Effector CD8-positive, alpha-beta T cell (primary cell): ENCODE data around the gene LRRC46.

Source experiments
- DNase-seq: peaks from one replicate; lab custom pipeline; 2025; lab: John Stamatoyannopoulos, UW

The LRRC46 gene

GRCh38 chr17:47808830-47809480 is 22.5 kb upstream of the LRRC46 start:
- DNase-seq = no peak

DNA sequence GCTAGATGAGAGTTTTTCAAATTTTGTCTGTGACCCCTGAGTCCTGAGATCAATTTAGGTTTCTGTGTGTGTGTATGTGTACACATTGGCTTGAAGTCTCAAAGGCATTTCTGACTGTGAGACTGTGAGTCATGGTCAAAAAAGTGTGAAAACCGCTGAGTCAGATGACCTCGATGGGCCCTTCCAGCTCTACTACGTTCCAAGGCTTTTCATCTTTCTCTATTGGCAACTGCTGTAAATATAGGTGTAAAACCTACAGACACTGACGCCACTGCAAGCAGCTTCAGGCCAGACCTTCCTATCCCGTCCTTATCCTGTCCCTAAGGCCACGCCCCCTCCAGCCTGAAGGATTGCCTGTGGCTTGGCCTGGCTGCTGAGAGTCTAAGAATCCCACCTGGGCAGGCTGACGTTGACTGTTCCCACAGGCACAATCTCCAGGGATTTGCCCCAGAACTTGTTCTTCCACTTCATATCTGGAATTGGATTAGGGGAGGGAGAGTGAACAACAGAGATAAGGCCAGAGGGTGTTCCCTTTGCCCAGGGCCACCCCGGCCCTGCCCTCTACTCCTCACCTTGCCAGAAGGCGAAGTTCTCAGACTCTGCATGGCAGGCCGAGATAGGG is 21.2 kb upstream of the LRRC46 start:
- DNase-seq = no peak

DNA sequence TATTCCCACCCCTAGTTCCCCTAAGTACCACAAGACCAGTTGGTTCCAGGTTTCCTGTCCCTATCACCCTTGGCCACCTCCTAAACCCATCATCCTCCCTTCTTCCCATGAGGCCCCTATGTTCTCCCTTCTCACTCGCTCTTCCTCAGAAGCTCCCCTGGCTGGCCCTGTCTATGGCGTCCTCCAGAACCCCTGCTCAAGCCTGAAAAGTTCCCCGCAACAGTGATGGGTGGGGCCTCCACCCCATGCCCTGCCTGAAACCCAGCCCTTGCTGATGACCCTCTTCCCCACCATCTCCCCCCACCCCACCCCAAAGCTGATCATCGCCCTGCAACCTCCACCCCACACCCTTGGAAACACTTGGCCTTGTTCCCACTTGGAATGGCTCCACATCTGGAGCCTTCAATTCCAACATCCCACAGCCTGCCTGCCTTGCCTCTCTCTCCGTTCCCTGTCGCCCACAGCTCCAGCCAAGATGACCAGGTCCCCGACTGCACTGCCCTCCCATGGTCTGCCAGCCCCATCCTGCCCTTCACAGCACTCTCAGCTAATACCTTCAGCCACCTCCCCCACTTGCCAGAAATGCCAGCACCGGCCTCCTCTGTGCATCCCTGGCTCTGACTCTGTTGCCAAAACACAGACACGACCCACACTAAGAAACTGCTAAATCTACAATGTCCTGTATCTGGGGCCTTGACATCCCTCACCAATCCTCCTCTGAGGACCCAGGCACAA is 20.4 kb upstream of the LRRC46 start:
- DNase-seq = no peak

- DNase-seq = no peak
Observed at GRCh38 chr17:47811709-47812108, 19.8 kb upstream of the LRRC46 start.

- no peak for DNase-seq
Observed at GRCh38 chr17:47812146-47812920, 19.1 kb upstream of the LRRC46 start.

GRCh38 chr17:47813077-47813476 is 18.4 kb upstream of the LRRC46 start:
- no peak for DNase-seq

- no peak for DNase-seq
Observed at GRCh38 chr17:47813512-47814031, 17.9 kb upstream of the LRRC46 start.

- no peak for DNase-seq
Observed at GRCh38 chr17:47815106-47815918, 16.2 kb upstream of the LRRC46 start.

GRCh38 chr17:47816111-47816735 is 15.2 kb upstream of the LRRC46 start:
- DNase-seq = no peak

DNA sequence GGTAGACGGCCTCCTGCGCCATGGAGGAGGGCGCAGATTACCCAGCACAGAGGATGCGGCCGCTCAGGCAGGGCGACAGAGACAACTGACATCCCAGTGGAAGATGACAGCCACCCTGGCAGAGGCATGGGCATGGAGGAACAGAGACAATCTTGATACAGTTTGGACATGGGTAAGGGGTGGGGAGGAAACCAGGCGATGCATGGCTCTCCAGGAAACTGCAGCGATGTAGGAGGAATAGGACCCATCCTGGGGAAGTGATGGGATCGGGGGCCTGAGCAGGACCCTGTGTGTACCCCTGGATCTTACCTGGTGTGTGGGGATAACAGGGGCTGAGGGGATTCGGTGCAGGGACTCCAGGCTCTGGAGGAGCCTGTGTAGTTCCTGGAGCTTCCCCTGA is 14.5 kb upstream of the LRRC46 start:
- no peak for DNase-seq

DNA sequence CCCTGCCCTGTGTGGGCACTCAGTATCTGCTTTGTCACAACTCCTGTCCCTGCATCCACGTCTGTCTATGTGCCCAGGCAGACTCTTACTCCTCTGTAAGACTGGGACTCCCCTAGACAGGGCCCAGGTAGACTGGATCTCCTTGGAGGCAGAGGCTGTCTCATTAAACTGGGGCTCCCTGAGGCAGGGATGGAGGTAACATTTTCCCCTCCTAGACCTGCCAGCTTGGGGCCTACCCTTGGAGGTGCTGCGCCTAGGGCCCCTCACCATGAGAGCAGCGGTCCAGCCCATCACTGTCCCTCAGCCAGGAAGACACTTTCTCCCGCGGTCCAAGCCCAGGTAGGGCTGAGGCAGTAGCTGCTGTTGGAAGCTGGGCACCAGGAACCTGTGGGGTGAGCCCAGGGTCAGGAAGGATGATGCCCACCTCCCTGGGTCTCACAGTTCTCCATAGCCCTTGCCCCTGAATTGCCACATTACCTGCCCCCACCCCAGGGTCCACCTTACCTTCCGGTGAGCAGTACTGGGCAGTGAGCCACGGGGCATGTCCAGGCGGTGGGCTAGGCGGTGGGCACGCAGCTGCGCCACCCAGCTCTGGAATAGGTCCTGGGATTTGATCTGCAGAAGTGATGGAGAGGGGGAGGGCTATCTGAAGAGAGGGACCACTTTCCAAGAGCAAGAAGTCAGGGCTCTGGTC is 13.3 kb upstream of the LRRC46 start:
- DNase-seq = no peak

- DNase-seq = no peak
Observed at GRCh38 chr17:47819475-47819874, 12.0 kb upstream of the LRRC46 start.

DNA sequence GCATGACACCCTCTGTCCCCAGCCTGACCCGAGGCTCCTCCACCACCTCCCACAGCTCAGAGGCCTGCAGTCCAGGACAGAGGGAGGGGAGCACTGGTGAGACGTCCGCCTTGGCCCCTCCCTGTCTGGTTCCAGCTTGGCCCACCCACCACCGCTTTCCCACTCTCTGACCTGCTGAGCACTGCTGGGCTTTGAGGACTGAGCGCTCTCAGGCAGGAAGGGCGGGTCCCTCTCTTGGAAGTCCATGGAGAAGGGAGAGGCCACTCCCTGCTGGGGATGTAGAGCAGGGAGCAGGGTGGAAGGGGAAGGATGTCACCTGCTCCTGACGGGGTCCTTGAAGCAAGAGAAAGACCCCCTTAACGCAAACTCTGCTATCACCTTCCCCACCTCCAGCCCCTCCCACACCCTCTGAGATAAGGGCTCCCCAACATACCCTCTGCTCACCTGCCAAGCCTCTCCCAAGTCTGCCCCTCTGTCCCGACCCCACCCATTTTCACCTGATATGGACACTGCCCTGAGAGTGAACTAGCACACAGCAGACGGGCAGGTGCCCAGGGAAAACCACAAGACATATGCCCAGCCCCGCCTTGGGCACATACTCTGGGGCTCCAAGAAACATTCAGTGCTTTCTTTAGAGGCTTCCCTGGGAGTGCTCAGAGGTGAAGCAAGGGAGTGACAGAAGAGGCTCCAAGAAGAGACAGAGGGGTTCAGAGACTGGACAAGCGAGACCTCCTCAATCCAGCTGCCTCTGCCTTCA is 11.3 kb upstream of the LRRC46 start:
- DNase-seq = no peak

DNA sequence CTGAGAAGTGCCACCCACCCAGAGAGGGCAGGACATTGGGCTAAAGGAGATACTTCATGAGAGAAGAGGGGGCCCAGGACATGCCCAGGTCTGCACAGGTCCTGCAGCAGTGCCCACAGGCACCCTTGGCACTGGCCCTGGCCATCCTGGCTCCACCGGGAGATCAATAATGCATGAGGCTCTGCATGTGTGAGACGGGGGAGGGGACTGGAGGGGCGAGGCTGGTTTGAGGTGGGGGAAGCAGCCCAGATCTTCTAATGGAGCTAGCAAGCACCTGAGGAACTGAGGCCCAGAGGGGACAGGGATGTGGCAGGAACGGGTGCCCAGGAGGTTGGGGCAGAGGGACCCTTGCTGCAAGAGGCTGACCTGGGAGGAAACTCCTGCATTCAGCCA is 10.4 kb upstream of the LRRC46 start:
- no peak for DNase-seq

DNA sequence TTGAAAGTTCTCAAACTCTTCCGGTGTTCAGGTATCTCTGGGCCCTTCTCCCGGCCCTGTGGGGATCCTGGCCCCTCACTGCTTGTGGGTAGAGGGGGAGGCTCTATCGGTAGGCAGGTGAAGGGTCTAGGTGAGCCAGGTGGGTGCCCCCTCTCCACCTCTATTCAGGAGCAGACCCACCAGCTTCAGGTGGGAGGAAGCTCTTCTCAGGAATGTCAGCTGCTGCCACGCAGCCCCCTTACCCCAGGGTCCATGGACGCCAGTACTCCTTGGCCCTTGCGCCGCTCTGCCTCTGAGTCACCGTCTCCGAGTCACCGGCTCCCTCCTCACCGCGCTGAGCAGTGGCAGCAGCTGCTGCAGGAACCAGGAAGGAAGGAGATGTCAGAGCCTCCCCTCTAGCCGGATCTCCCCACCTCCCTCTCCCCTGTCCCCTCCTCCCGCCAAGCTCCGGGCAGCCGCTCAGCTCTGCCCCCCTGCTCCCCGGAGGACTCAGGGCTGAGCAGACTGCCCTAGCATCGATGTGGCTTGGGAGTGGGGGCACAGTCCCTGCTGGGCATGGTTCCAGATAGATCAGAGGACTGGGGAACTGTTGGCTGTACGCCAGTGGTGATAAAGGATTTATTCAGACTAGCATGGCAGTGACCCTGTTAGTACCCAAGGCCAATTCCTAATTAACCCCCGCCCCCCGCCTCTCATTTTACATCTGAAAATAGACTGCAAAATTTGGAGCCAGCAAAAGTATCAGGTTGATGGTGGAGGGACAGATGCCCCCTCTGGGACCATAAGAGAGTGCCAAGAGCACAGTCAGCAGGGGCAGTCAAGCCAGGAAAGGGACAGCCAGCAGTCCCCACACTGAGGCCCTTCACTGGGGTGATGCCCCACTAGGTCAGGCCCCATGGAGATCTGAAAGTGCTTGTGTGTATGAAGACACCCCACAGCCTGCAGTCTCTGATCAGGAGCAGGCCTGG is 9.8 kb upstream of the LRRC46 start, which contains the start of gene OSBPL7:
Gene OSBPL7 (minus strand): TSS at position 371 of the 968 bp plus-strand sequence. CDS start 1,516 bp downstream, outside the sequence.
- DNase-seq = peak; percentile 44

DNA sequence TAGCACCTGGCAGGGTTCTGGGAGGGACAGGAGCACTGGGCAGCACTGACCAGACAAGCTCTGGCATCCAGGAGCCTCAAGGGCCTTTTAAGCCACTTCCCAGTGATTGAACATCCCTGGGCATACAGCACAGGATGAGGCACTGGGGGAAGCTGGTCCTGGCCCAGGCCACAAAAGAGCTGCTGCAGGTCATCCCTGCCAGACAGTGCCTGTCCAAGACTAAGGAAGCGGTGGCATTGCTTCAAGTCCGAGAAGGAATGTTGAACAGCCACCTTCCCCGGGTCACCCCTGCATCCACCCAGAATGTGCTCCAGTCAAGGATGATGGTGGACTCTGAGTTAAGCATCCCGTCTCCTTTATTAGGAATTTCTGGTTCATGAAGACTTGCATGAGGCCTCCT is 8.7 kb upstream of the LRRC46 start:
- DNase-seq = no peak

- no peak for DNase-seq
Observed at GRCh38 chr17:47823519-47823918, 8.0 kb upstream of the LRRC46 start.

DNA sequence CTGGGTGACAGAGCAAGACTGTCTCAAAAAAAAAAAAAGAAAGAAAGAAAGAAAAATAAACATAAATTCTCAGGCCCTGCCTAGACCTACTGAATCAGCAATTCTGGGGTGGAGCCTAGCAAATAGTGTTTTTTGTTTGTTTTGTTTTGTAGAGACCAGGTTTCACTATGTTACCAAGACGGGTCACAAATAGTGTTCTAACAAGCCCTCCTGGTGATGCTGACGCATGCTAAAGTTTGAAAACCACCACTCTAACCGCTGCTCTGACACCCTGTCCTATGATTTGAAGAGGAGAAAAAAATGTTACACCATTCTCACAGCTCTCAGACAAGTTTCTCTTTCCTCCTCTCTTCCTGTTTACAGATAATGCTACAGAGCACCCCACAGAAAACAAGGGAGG is 1.6 kb upstream of the LRRC46 start:
- no peak for DNase-seq
